ENCODE data around the gene SH3YL1. TPM values are rescaled to one million over a fixed set of nuclear protein-coding genes. Genes with fewer than 3 reads are reported as not detected.

The SH3YL1 gene
- total and polyA plus RNA-seq, 2 of the 4 experiments (the other 2 are of a cell fraction) = 18.1 to 21.2 TPM

GRCh38 chr2:237878-238277 is 26.0 kb downstream of the SH3YL1 start:
- no peak for DNase-seq
- Histone ChIP-seq H2AK9ac (replicated peaks; ENCODE audit: low read depth, low read length, poor library complexity) (no peak overlapping the region), H2BK120ac (ENCODE audit: low read depth, low read length) (no peak overlapping the region), H2BK20ac (ENCODE audit: low read depth, low read length) (no peak overlapping the region), H2BK15ac (ENCODE audit: low read depth, low read length) (no peak overlapping the region), H4K8ac (ENCODE audit: low read depth in 2 of 2, low read length in 2 of 2) (no peak overlapping the region), H2AFZ (replicated peaks; ENCODE audit: low read length, poor library complexity) (no peak overlapping the region), H3K23ac (ENCODE audit: low read depth, low read length) (no peak overlapping the region), H3K79me1 (ENCODE audit: low read depth in 1 of 2, low read length in 2 of 2) (no peaks in the 10 kb centered on the region), H2BK5ac (ENCODE audit: low read depth, low read length, poor library complexity, severe bottlenecking) (no peak overlapping the region), H3K14ac (replicated peaks; ENCODE audit: low read depth, low read length) (no peak overlapping the region), H3K27ac (ENCODE audit: insufficient read depth, low read length) (no peak overlapping the region), H3K4me3 (ENCODE audit: insufficient read depth, low read depth, low read length) (no peak overlapping the region), H4K5ac (ENCODE audit: low read depth, low read length) (no peak overlapping the region), H2AK5ac (ENCODE audit: low read depth, low read length) (no peak overlapping the region), H3K4me2 (ENCODE audit: low read depth, low read length) (no peak overlapping the region), H3K4me1 (ENCODE audit: control insufficient read depth, insufficient read depth, low read length) (no peaks in the 10 kb centered on the region), H3K27me3 (ENCODE audit: control insufficient read depth, insufficient read depth, low read length) (no peaks in the 10 kb centered on the region), H3K36me3 (ENCODE audit: control insufficient read depth, insufficient read depth, low read length) (peaks cover 9% of the 10 kb centered on the region), H3K9me1 (ENCODE audit: insufficient read depth, low read length) (peaks cover 4% of the 10 kb centered on the region; the same call in 1 of the 2 replicates), H3K18ac (ENCODE audit: low read depth, low read length) (no peak overlapping the region), H4K91ac (ENCODE audit: insufficient read depth, low read depth, low read length) (no peak overlapping the region), H4K20me1 (ENCODE audit: insufficient read depth, low read length) (no peaks in the 10 kb centered on the region), H3K56ac (ENCODE audit: extremely low read depth, insufficient read depth, low read length) (no peak overlapping the region), H3K9ac (ENCODE audit: low read depth, low read length) (no peak overlapping the region), H3K9me3 (ENCODE audit: control insufficient read depth, insufficient read depth, low read length) (no peaks in the 10 kb centered on the region), H3K4ac (ENCODE audit: low read depth, low read length) (no peak overlapping the region)
- no CpG with 5 or more reads among the region's 6 CpGs for WGBS, 2 experiments (ENCODE audit: extremely low coverage in 2 of 2, insufficient read length in 1 of 2)
- dilution Hi-C loops (cut with HindIII; ENCODE audit: low sequenced_read_pairs, unreplicated experiment) = no loop called here
- in situ Hi-C loops (cut with MboI; ENCODE audit: low sequenced_read_pairs) = no loop called here
- ChIA-PET CTCF (no interaction called here), POLR2A (ENCODE audit: unreplicated experiment) (interaction anchor here (0.7 kb wide), 1 partner anchor 9 kb away, joined by 3 read pairs; no protein-coding TSS in a partner anchor)
- intact Hi-C loops (cut with micrococcal nuclease) = no loop called here
- BruUV-seq (replicated peaks) = no TSS peak
- TF ChIP-seq MXI1 (IDR thresholded peaks at IDR 0.05; ENCODE audit: borderline replicate concordance, low read depth, low read length) (no peak), MAZ (IDR thresholded peaks at IDR 0.05; ENCODE audit: borderline replicate concordance, low read depth, low read length) (no peak), SMC3 (IDR thresholded peaks at IDR 0.05; ENCODE audit: low read depth, low read length) (no peak), CEBPB (IDR thresholded peaks at IDR 0.05; ENCODE audit: low read depth, low read length) (no peak), FOS (IDR thresholded peaks at IDR 0.05; ENCODE audit: low read depth, low read length) (no peak), RAD21 (IDR thresholded peaks at IDR 0.05; ENCODE audit: low read length) (no peak), POLR2A (IDR thresholded peaks at IDR 0.05; ENCODE audit: low read depth, low read length) (no peak), NFE2L2 (IDR thresholded peaks at IDR 0.05; ENCODE audit: low read depth, low read length) (no peak), CHD1 (IDR thresholded peaks at IDR 0.05; ENCODE audit: low read depth, low read length) (no peak), MAFK (IDR thresholded peaks at IDR 0.05; ENCODE audit: low read depth, low read length) (no peak), USF2 (IDR thresholded peaks at IDR 0.05; ENCODE audit: low read depth, low read length) (no peak), RFX5 (IDR thresholded peaks at IDR 0.05; ENCODE audit: low read depth, low read length) (no peak), BHLHE40 (IDR thresholded peaks at IDR 0.05; ENCODE audit: low read depth, low read length) (no peak), RCOR1 (IDR thresholded peaks at IDR 0.05; ENCODE audit: insufficient replicate concordance, low read length) (no peak), CTCF (conservative IDR thresholded peaks at IDR 0.05; ENCODE audit: low read depth, low read length) (no peak)
- ATAC-seq (ENCODE audit: low read depth) = no peak

All from IMR-90 (cell line).